ENCODE results near the gene EFTUD2.

DNA sequence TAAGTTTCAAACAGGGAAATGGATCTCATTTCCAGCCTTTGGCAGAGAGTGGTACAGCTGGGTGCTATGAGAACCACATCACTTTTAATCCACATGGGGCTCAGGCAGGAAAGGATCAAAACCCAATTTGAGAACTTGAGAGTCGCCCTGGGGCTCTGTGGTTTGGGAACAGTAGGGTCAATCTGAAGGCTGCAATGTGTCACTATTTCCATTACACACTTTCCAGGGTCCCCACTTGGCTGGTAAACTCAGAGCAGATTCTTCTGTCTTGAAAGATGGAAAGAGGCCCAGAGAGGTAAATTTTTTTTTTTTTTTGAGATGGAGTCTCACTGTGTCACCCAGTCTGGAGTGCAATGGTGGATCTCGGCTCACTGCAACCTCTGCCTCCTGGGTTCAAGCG is 58.3 kb downstream of the EFTUD2 start:
- TF ChIP-seq CTCF (IDR thresholded peaks at IDR 0.05; ENCODE audit: poor library complexity) (no peak), EZH2phosphoT487 (IDR thresholded peaks at IDR 0.05; ENCODE audit: low read depth, severe bottlenecking, unreplicated experiment) (no peak)

Data from hepatocyte (in vitro differentiated cells).